GM06990 (cell line): ENCODE measurements around the gene NDNF.

ENCODE experiments used
- DNase-seq: peaks from one replicate; pipeline ENCODE4 v3.0.0-alpha.2; 2011; ENCODE audit not compliant: insufficient read length; ENCODE audit errors: extremely low read depth
- H3K27me3 ChIP-seq: replicated peaks from 2 replicates; pipeline ENCODE4 v1.6.0; 2011; ENCODE audit warnings: low read length; ENCODE audit not compliant: control insufficient read depth, insufficient read depth
- H3K36me3 ChIP-seq: 2 replicates; pipeline ENCODE4 v1.5.1; 2011; ENCODE audit warnings: low read length; ENCODE audit not compliant: control insufficient read depth, insufficient read depth
- H3K4me3 ChIP-seq: replicated peaks from 2 replicates; pipeline ENCODE4 v1.5.1; 2011; ENCODE audit warnings: low read depth, mild to moderate bottlenecking, control low read depth, low read length
- TF ChIP-seq, protein P1 (sequence below): IDR thresholded peaks from 2 replicates; pipeline ENCODE4 v1.5.1; 2011; ENCODE audit warnings: low read length, control low read depth, mild to moderate bottlenecking, inconsistent platforms; ENCODE audit not compliant: insufficient read depth, poor library complexity, severe bottlenecking

Gene NDNF

DNA sequence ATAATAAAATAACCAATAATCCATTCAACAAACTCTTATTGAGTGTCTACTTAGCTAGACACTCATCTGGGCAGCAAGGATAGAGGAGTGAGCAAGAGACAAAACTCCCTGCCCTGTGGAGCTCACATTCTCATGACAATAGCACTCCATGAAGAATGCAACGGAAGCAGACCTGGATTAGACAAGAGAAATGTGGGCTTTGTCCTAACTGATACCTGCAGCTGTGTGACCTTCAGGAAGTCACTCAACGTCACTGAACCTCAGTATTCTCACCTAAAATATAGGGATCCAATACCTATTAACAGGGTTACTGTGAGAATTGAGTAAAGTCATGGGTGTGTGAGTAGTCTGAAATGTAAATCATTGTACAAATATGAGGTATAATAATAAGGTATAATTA lies 61.2 kb downstream of the NDNF start:
- no peaks in the 10 kb centered on the region for H3K36me3 ChIP-seq
- TF ChIP-seq, protein P1, sequence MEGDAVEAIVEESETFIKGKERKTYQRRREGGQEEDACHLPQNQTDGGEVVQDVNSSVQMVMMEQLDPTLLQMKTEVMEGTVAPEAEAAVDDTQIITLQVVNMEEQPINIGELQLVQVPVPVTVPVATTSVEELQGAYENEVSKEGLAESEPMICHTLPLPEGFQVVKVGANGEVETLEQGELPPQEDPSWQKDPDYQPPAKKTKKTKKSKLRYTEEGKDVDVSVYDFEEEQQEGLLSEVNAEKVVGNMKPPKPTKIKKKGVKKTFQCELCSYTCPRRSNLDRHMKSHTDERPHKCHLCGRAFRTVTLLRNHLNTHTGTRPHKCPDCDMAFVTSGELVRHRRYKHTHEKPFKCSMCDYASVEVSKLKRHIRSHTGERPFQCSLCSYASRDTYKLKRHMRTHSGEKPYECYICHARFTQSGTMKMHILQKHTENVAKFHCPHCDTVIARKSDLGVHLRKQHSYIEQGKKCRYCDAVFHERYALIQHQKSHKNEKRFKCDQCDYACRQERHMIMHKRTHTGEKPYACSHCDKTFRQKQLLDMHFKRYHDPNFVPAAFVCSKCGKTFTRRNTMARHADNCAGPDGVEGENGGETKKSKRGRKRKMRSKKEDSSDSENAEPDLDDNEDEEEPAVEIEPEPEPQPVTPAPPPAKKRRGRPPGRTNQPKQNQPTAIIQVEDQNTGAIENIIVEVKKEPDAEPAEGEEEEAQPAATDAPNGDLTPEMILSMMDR: no peak
- H3K27me3 ChIP-seq: no peaks in the 10 kb centered on the region
- no peak overlapping the region for H3K4me3 ChIP-seq
- DNase-seq: no peak

DNA sequence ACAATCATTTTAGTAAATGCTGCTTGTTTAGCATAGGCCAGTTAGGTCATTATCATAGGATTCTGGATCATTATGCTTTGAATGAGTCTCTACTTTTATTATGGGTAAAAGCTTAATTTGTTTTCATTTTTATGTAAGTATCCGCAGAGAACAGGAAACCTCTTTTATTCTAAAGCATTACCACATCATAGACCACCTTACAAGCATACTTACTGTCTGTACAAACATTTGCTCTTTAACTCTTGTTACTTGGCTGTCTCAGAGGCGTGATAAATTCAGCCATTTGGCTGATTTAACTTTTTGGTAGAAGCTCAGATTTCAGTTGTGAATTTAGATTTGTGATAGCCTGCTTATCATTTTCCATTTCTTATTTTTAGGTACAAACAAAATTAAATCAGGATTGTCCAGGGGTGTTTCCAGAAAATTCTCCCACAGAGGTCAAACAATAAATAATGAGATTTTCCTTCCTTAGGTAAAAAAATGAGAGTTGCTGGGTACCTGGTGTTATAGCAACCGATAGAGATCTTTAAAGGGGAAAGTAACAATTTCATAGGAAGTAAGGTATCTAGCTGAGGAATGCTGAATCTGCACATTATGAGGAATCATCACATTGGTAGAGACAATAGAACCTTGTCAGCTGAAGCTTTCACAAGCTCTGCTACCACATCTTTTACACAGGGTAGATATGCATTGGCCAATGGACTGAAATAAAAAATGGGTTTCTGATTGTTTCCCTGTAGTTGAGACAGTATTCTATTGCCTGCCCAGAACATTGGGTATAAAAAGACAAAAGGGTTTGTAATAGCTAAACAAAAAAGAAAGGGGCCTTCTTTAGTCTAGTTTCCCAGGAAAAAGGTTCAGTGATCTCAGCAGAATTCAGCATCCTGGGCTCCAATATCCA lies 62.5 kb downstream of the NDNF start:
- Histone ChIP-seq H3K36me3 (no peaks in the 10 kb centered on the region), H3K27me3 (no peaks in the 10 kb centered on the region), H3K4me3 (no peak overlapping the region)
- DNase-seq: no peak
- TF ChIP-seq, protein P1: no peak

DNA sequence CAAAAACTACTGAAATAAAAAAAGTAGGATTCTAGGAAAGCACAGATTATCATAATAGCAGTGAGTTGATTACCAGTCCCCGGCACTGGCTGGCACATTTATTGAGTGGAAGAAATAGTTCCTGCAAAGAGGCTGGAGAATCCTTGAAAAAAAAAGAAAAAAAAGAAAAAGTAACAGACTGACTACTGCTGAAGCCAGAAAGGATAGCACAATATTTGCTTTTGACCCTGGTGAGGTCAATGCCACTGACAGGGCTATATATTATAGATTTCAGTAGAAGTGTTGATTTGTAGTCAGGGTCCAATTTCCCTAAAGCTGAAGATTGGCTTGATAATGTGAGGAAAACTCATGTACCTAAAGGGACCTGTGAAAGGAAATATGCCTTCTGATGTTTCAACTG lies 64.7 kb downstream of the NDNF start:
- DNase-seq: no peak
- Histone ChIP-seq H3K27me3 (no peaks in the 10 kb centered on the region), H3K36me3 (no peaks in the 10 kb centered on the region), H3K4me3 (no peak overlapping the region)
- TF ChIP-seq, protein P1: no peak

DNA sequence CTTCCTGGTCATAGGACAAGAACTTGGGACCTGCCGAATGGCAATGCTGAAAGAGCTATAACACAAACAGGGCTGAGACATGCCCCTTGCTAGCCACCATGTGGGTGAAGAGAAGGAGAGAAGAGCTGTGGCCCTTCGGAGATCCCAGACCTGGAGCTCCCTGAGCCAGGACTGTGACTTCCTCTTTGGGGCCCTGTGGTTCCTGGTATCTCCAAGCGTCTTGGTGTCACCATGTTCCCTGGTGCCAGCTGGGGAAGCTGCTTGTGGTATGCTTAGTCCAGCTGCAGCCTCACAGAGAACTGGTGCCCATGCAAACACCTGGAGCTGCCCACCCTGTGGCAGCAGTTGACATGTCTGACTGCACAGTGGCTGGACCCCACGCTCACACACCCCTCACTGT lies 68.5 kb downstream of the NDNF start:
- Histone ChIP-seq H3K36me3 (no peaks in the 10 kb centered on the region), H3K27me3 (no peaks in the 10 kb centered on the region), H3K4me3 (no peak overlapping the region)
- DNase-seq: no peak
- TF ChIP-seq, protein P1: no peak

DNA sequence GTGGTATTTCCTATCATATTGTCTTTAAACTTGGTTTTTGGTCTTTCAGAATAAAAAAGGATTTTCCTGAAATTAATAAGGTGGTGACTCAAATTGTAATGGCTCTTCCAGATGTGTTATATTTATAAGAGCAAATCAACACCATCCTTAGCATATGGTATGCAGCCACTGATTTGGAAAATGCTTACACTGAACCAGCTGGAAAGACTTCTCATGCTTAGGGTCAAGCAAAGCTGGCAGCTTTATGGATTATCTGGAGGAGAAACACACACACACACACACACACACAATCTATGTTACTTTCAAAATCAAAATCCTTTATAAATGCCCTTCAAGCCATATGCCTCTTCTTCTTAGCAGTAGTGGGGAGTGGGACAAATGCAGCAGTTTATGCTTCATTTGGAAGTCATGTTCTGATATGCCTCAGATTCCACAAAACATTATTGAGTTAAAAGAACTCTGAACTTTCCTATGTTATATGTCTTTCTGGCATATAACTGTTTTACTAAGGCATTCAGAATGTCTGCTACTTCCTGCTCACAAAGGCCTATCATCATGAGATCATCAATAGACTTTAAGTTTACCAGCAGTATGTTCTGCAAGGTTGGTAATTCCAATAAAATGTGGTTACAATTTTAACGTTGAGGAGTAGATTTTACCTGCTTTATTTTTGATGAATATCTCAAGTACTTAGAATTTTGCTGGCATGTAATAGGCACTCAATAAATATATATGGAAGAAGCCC lies 76.9 kb downstream of the NDNF start:
- Histone ChIP-seq H3K36me3 (no peaks in the 10 kb centered on the region), H3K4me3 (no peak overlapping the region), H3K27me3 (no peaks in the 10 kb centered on the region)
- DNase-seq: no peak
- TF ChIP-seq, protein P1: no peak
